Dendritic cell treated with granulocyte-macrophage colony-stimulating factor and Interleukin-4, amounts not matched to agents 40 ng/mL and 50 ng/mL, for 4 days (primary cell): ENCODE measurements around the gene CORO7.
"Not testable (repeated sequence)": the region's sequence is repeated elsewhere in the genome, so short reads cannot be mapped to it uniquely, and the experiment has no call there.

ENCODE experiments used
- H3K27ac Mint-ChIP-seq: one replicate; pipeline ENCODE4 v1.8.0; 2022; ENCODE audit warnings: mild to moderate bottlenecking, mixed read lengths
- H3K27me3 Mint-ChIP-seq: one replicate; pipeline ENCODE4 v1.8.0; 2022; ENCODE audit warnings: mild to moderate bottlenecking, mixed read lengths
- H3K36me3 Mint-ChIP-seq: one replicate; pipeline ENCODE4 v1.8.0; 2022; ENCODE audit warnings: low read depth, mixed read lengths
- H3K4me1 Mint-ChIP-seq: one replicate; pipeline ENCODE4 v1.8.0; 2022; ENCODE audit warnings: low read depth, mixed read lengths
- H3K4me3 Mint-ChIP-seq: one replicate; pipeline ENCODE4 v1.8.0; 2022; ENCODE audit warnings: mild to moderate bottlenecking, moderate library complexity, mixed read lengths
- H3K9me3 Mint-ChIP-seq: one replicate; pipeline ENCODE4 v1.8.0; 2022; ENCODE audit warnings: mixed read lengths
- intact Hi-C: fragments of 100-400 bp; cut with micrococcal nuclease; formaldehyde crosslinking; loops from one replicate; pipeline ENCODE4 v1.15.0; 2022

CORO7 gene

GRCh38 chr16:4401094-4401501, 15.3 kb downstream of the CORO7 start:
- H3K27me3 Mint-ChIP-seq = no peaks in the 10 kb centered on the region
- peaks cover 51% of the 10 kb centered on the region for H3K4me1 Mint-ChIP-seq
- peak overlapping the region; percentile 5 for H3K27ac Mint-ChIP-seq
- peaks cover 98% of the 10 kb centered on the region for H3K36me3 Mint-ChIP-seq
- H3K4me3 Mint-ChIP-seq = no peak overlapping the region
- H3K9me3 Mint-ChIP-seq = no peaks in the 10 kb centered on the region
- intact Hi-C loops = loop anchor here (5.0 kb wide), 1 partner anchor 44 kb away; no protein-coding TSS in a partner anchor

- H3K4me1 Mint-ChIP-seq = peaks cover 61% of the 10 kb centered on the region
- H3K4me3 Mint-ChIP-seq = peak overlapping the region; percentile 30
- intact Hi-C loops = no loop called here
- H3K27me3 Mint-ChIP-seq = no peaks in the 10 kb centered on the region
- H3K36me3 Mint-ChIP-seq = peaks cover 98% of the 10 kb centered on the region
- peak overlapping the region; percentile 72 for H3K27ac Mint-ChIP-seq
- no peaks in the 10 kb centered on the region for H3K9me3 Mint-ChIP-seq
These were observed 17.2 kb downstream of the CORO7 start for GRCh38 chr16:4399001-4399730.

GRCh38 chr16:4395055-4395726, 21.2 kb downstream of the CORO7 start:
- Mint-ChIP-seq H3K9me3 (no peaks in the 10 kb centered on the region), H3K4me1 (peaks cover 34% of the 10 kb centered on the region), H3K36me3 (peaks cover 98% of the 10 kb centered on the region), H3K27me3 (no peaks in the 10 kb centered on the region), H3K27ac (no peak overlapping the region), H3K4me3 (no peak overlapping the region)
- intact Hi-C loops = no loop called here

- H3K9me3 Mint-ChIP-seq, H3K4me3 Mint-ChIP-seq, intact Hi-C loops, H3K27me3 Mint-ChIP-seq, H3K27ac Mint-ChIP-seq: not testable (repeated sequence)
- H3K4me1 Mint-ChIP-seq = peaks cover 20% of the 10 kb centered on the region
- H3K36me3 Mint-ChIP-seq = peaks cover 98% of the 10 kb centered on the region
These were observed 22.5 kb downstream of the CORO7 start for GRCh38 chr16:4393850-4394249.

GRCh38 chr16:4393240-4393600, 23.2 kb downstream of the CORO7 start:
- Mint-ChIP-seq H3K9me3 (no peaks in the 10 kb centered on the region), H3K4me1 (peaks cover 17% of the 10 kb centered on the region), H3K27me3 (no peaks in the 10 kb centered on the region), H3K36me3 (peaks cover 98% of the 10 kb centered on the region), H3K27ac (no peak overlapping the region), H3K4me3 (no peak overlapping the region)
- intact Hi-C loops = no loop called here

GRCh38 chr16:4392382-4393239, 23.8 kb downstream of the CORO7 start:
- Mint-ChIP-seq H3K27me3 (no peaks in the 10 kb centered on the region), H3K9me3 (no peaks in the 10 kb centered on the region), H3K4me1 (peaks cover 17% of the 10 kb centered on the region), H3K27ac (no peak overlapping the region), H3K4me3 (no peak overlapping the region), H3K36me3 (peaks cover 100% of the 10 kb centered on the region)
- intact Hi-C loops = no loop called here

GRCh38 chr16:4391631-4392381, 24.6 kb downstream of the CORO7 start:
- Mint-ChIP-seq H3K36me3 (peaks cover 100% of the 10 kb centered on the region), H3K4me3 (no peak overlapping the region), H3K27me3 (no peaks in the 10 kb centered on the region), H3K4me1 (peaks cover 17% of the 10 kb centered on the region), H3K27ac (no peak overlapping the region), H3K9me3 (no peaks in the 10 kb centered on the region)
- intact Hi-C loops = no loop called here

- Mint-ChIP-seq H3K36me3 (peaks cover 100% of the 10 kb centered on the region), H3K9me3 (no peaks in the 10 kb centered on the region), H3K27ac (no peak overlapping the region), H3K27me3 (no peaks in the 10 kb centered on the region), H3K4me3 (no peak overlapping the region), H3K4me1 (peaks cover 14% of the 10 kb centered on the region)
- intact Hi-C loops = no loop called here
These were observed 25.8 kb downstream of the CORO7 start for GRCh38 chr16:4390266-4391260.

- H3K27ac Mint-ChIP-seq = no peak overlapping the region
- H3K36me3 Mint-ChIP-seq = peaks cover 100% of the 10 kb centered on the region
- no peak overlapping the region for H3K4me3 Mint-ChIP-seq
- peaks cover 2% of the 10 kb centered on the region for H3K4me1 Mint-ChIP-seq
- intact Hi-C loops = no loop called here
- no peaks in the 10 kb centered on the region for H3K27me3 Mint-ChIP-seq
- no peaks in the 10 kb centered on the region for H3K9me3 Mint-ChIP-seq
These were observed 27.1 kb downstream of the CORO7 start for GRCh38 chr16:4389051-4389955.

GRCh38 chr16:4388271-4389021, 27.9 kb downstream of the CORO7 start:
- Mint-ChIP-seq H3K36me3 (peaks cover 100% of the 10 kb centered on the region), H3K9me3 (no peaks in the 10 kb centered on the region), H3K4me1 (no peaks in the 10 kb centered on the region), H3K27ac (no peak overlapping the region), H3K27me3 (no peaks in the 10 kb centered on the region), H3K4me3 (no peak overlapping the region)
- intact Hi-C loops = no loop called here

GRCh38 chr16:4387781-4388180, 28.6 kb downstream of the CORO7 start:
- Mint-ChIP-seq H3K4me3 (no peak overlapping the region), H3K27me3 (no peaks in the 10 kb centered on the region), H3K27ac (no peak overlapping the region), H3K36me3 (peaks cover 100% of the 10 kb centered on the region), H3K9me3 (no peaks in the 10 kb centered on the region), H3K4me1 (no peaks in the 10 kb centered on the region)
- intact Hi-C loops = no loop called here
